AG04449 (cell line): Measurements from ENCODE around the gene FAHD2A.
"Not testable (repeated sequence)": the region's sequence is repeated elsewhere in the genome, so short reads cannot be mapped to it uniquely, and the experiment has no call there.

Experiments
- CTCF ChIA-PET: fragments of 350-600 bp; formaldehyde crosslinking; extraction: SDS; loops from one replicate; lab custom pipeline; 2021; ENCODE audit warnings: antibody characterized with exemption; lab: Yijun Ruan, JAX
- POLR2A ChIA-PET: fragments of 400-600, 350-600 bp; formaldehyde crosslinking; extraction: SDS; loops from one replicate; lab custom pipeline; 2020; ENCODE audit warnings: antibody characterized with exemption, inconsistent platforms; lab: Yijun Ruan, JAX
- DNase-seq: peaks from one replicate; pipeline ENCODE4 v3.0.0-alpha.2; 2010; ENCODE audit warnings: low read depth, low spot score
- H3K4me3 ChIP-seq: 2 replicates; pipeline ENCODE4 v1.5.1; 2011; ENCODE audit warnings: low read depth, mild to moderate bottlenecking, control low read depth, low read length

FAHD2A gene

GRCh38 chr2:95435162-95435871 lies 32.8 kb downstream of the FAHD2A start:
- CTCF ChIA-PET, POLR2A ChIA-PET, DNase-seq, H3K4me3 ChIP-seq: not testable (repeated sequence)

GRCh38 chr2:95435872-95436209 lies 33.3 kb downstream of the FAHD2A start:
- H3K4me3 ChIP-seq, POLR2A ChIA-PET, CTCF ChIA-PET, DNase-seq: not testable (repeated sequence)

GRCh38 chr2:95442474-95443099 lies 40.1 kb downstream of the FAHD2A start:
- POLR2A ChIA-PET, CTCF ChIA-PET, H3K4me3 ChIP-seq, DNase-seq: not testable (repeated sequence)

GRCh38 chr2:95445317-95445716 lies 42.8 kb downstream of the FAHD2A start:
- CTCF ChIA-PET, DNase-seq, POLR2A ChIA-PET: not testable (repeated sequence)

GRCh38 chr2:95463292-95463691 lies 60.8 kb downstream of the FAHD2A start:
- DNase-seq, CTCF ChIA-PET, POLR2A ChIA-PET, H3K4me3 ChIP-seq: not testable (repeated sequence)

More at GRCh38 chr2:95445317-95445716, 42.8 kb downstream of the FAHD2A start:
- not testable (repeated sequence) for H3K4me3 ChIP-seq
